K562 (cell line): Measurements from ENCODE around the gene FAM193A. TPM values are rescaled to one million over a fixed set of nuclear protein-coding genes. Genes with fewer than 3 reads are reported as not detected.
A peak's percentile ranks its signal among the peaks of the same experiment; 100 is the strongest.

Experiments
- ATAC-seq: fragments of 200-7000 bp; cut with Tn5 transposase; 3 replicates; pipeline ENCODE4 v1.9.1; 2020; ENCODE audit warnings: moderate library complexity
- BruUV-seq: library from RNA; stranded (reverse); fragments of 400-500 nt; replicated peaks from 2 replicates; lab custom pipeline; 2021; lab: Mats Ljungman, UMichigan
- CTCF ChIA-PET: fragments of 300-600 bp; formaldehyde crosslinking; extraction: SDS; loops from one replicate; lab custom pipeline; 2021; ENCODE audit warnings: low intra/inter-chr PET ratio; lab: Yijun Ruan, JAX
- POLR2A ChIA-PET: fragments of 300-600, 350-650 bp; sonication (Branson Sonifier 250); formaldehyde crosslinking; extraction: SDS; loops from one replicate; lab custom pipeline; 2021; ENCODE audit warnings: antibody characterized with exemption, inconsistent platforms; lab: Yijun Ruan, JAX
- DNase-seq, 4 experiments: peaks; one replicate each; pipeline versions ENCODE4 v3.0.0 to v3.0.0-alpha.2; 2011 to 2018; ENCODE audit warnings: low spot score in 3 of 4, mixed read lengths in 3 of 4; ENCODE audit errors: extremely low read depth in 1 of 4
- FAIRE-seq: peaks from 2 replicates; lab custom pipeline; 2011; peaks lifted over from hg19 to GRCh38; lab: Jason Lieb, UNC
- H2AFZ ChIP-seq: 2 replicates; pipeline ENCODE4 v1.6.0; 2011; ENCODE audit warnings: low read depth, low read length, control low read depth, inconsistent platforms
- H3K27ac ChIP-seq: fragments of 200-600 bp; 3 replicates; pipeline ENCODE4 v1.8.0; 2011; ENCODE audit warnings: low read depth, mild to moderate bottlenecking, control low read depth, inconsistent platforms, low read length, moderate library complexity, mixed read lengths; ENCODE audit errors: extremely low read depth
- H3K27me3 ChIP-seq, 2 experiments: fragments of 300-600 bp in 1 of 2; 2 replicates in 1 of 2; 3 replicates in 1 of 2; pipeline versions ENCODE4 v1.6.0 to v1.8.0; 2011; ENCODE audit warnings: inconsistent platforms in 2 of 2, low read length in 2 of 2, mild to moderate bottlenecking in 1 of 2, mixed read lengths in 1 of 2, moderate library complexity in 1 of 2; ENCODE audit not compliant: control insufficient read depth in 2 of 2, insufficient read depth in 2 of 2
- H3K36me3 ChIP-seq: fragments of 300-600 bp; 3 replicates; pipeline ENCODE4 v1.8.0; 2011; ENCODE audit warnings: mild to moderate bottlenecking, low read length, inconsistent platforms; ENCODE audit not compliant: control insufficient read depth, insufficient read depth
- H3K4me1 ChIP-seq, 2 experiments: fragments of 200-600 bp in 1 of 2; replicated peaks in 1 of 2; 2 replicates in 1 of 2; 3 replicates in 1 of 2; pipeline versions ENCODE4 v1.5.1 to v1.8.0; 2011; ENCODE audit warnings: inconsistent platforms in 2 of 2, low read length in 2 of 2, mild to moderate bottlenecking in 1 of 2, mixed read lengths in 1 of 2, moderate library complexity in 1 of 2; ENCODE audit not compliant: control insufficient read depth in 2 of 2, insufficient read depth in 2 of 2
- H3K4me2 ChIP-seq: 2 replicates; pipeline ENCODE4 v1.6.1; 2011; ENCODE audit warnings: low read length, control low read depth, inconsistent platforms, mixed read lengths; ENCODE audit not compliant: insufficient read depth
- H3K4me3 ChIP-seq: fragments of 200-600 bp; sonication (generic), shearing (Covaris generic); 2 replicates; pipeline ENCODE4 v1.5.1; 2016; ENCODE audit warnings: control low read depth, inconsistent platforms
- H3K79me2 ChIP-seq: fragments of 200-600 bp; 3 replicates; pipeline ENCODE4 v1.8.0; 2011; ENCODE audit warnings: low read length, inconsistent platforms; ENCODE audit not compliant: control insufficient read depth, insufficient read depth
- H3K9ac ChIP-seq, 2 experiments: 2 replicates each; pipeline versions ENCODE4 v1.6.0 to v1.6.1; 2011; ENCODE audit warnings: low read depth in 2 of 2, low read length in 2 of 2, control low read depth in 1 of 2, inconsistent platforms in 1 of 2, mild to moderate bottlenecking in 1 of 2, mixed read lengths in 1 of 2; ENCODE audit not compliant: insufficient read depth in 1 of 2
- H3K9me1 ChIP-seq: one replicate; pipeline ENCODE4 v1.6.0; 2011; ENCODE audit warnings: inconsistent platforms, mild to moderate bottlenecking, low read length, moderate library complexity; ENCODE audit not compliant: control insufficient read depth, insufficient read depth
- H3K9me3 ChIP-seq: replicated peaks from 2 replicates; pipeline ENCODE4 v1.5.1; 2011; ENCODE audit warnings: low read depth, low read length, inconsistent platforms; ENCODE audit not compliant: control insufficient read depth, insufficient read depth
- H4K20me1 ChIP-seq: replicated peaks from 2 replicates; pipeline ENCODE4 v1.6.1; 2011; ENCODE audit warnings: low read length, inconsistent platforms, mixed read lengths; ENCODE audit not compliant: control insufficient read depth, insufficient read depth
- CEBPB ChIP-seq: fragments of 450-650 bp; IDR thresholded peaks from 2 replicates; pipeline ENCODE4 v1.6.1; 2016; ENCODE audit warnings: missing genetic modification characterization, missing compliant biosample characterization
- CEBPG ChIP-seq, 3 experiments: fragments of 200-800 bp in 1 of 3; sonication (Bioruptor generic) in 1 of 3; sonication (generic) in 1 of 3; formaldehyde crosslinking in 1 of 3; IDR thresholded peaks in 2 of 3; conservative IDR thresholded peaks in 1 of 3; 2 replicates each; pipeline versions ENCODE4 v1.6.1 to v1.8.0; 2016 to 2022; ENCODE audit warnings: missing compliant biosample characterization in 2 of 3, missing genetic modification characterization in 2 of 3, mild to moderate bottlenecking in 1 of 3, missing genetic modification reagents in 1 of 3
- ID3 ChIP-seq, 2 experiments: fragments of 250-450 bp in 1 of 2; fragments of 450-650 bp in 1 of 2; sonication (Bioruptor Pico) in 1 of 2; IDR thresholded peaks; 2 replicates each; pipeline versions ENCODE4 v1.6.1 to v1.8.0; 2016 to 2021; ENCODE audit warnings: mild to moderate bottlenecking in 2 of 2, moderate library complexity in 2 of 2, missing compliant biosample characterization in 1 of 2, missing genetic modification characterization in 1 of 2
- NCOA4 ChIP-seq: fragments of 450-650 bp; IDR thresholded peaks from 2 replicates; pipeline ENCODE4 v1.6.1; 2018; ENCODE audit warnings: mild to moderate bottlenecking; ENCODE audit not compliant: partially characterized antibody
- ZNF174 ChIP-seq: fragments of 250-450 bp; sonication (Bioruptor Pico); IDR thresholded peaks from 2 replicates; pipeline ENCODE4 v1.4.0; 2020; ENCODE audit warnings: mild to moderate bottlenecking
- WGBS: fragments of 100-300 bp; shearing (Covaris generic); methylation state at CpG from one replicate; pipeline ENCODE4 v1.1.6; 2016; ENCODE audit warnings: low coverage, mixed read lengths; ENCODE audit not compliant: insufficient coverage; ENCODE audit errors: missing lambda C conversion rate; 5-methylcytosine and 5-hydroxymethylcytosine counted together
- in situ Hi-C: fragments of 300-500 bp; cut with MboI; formaldehyde crosslinking; loops from 4 replicates; pipeline ENCODE4 v1.15.0; 2018; ENCODE audit warnings: inconsistent platforms, mixed read lengths
- intact Hi-C: fragments of 100-400 bp; cut with micrococcal nuclease; formaldehyde crosslinking; loops from 2 replicates; pipeline ENCODE4 v1.14.2; 2022
- polyA plus RNA-seq, 8 experiments: library from polyadenylated mRNA; depleted of rRNA in 4 of 8; stranded (reverse) in 5 of 8; unstranded in 3 of 8; fragments of >200 nt; fragmentation: Nextera tagmentation in 2 of 8; fragmentation: Illumina TruSeq in 1 of 8; extraction: Ambion mirVana in 2 of 8; extraction: Trizol in 1 of 8; gene quantifications; 2 replicates each; pipeline versions ENCODE4 v1.2.1 to v1.2.3, GENCODE V29; 2011 to 2014; ENCODE audit warnings: inconsistent platforms in 1 of 8, missing spikeins in 1 of 8
- total RNA-seq, 7 experiments: library from RNA; depleted of rRNA in 6 of 7; stranded (reverse); fragments of >200 nt in 6 of 7; fragmentation: Illumina TruSeq in 2 of 7; extraction: Trizol in 2 of 7; gene quantifications; 2 replicates each; pipeline versions ENCODE4 v1.2.1 to v1.2.3, GENCODE V29; 2011 to 2021; ENCODE audit warnings: low replicate concordance in 1 of 7

The FAM193A gene
- total and polyA plus RNA-seq, 9 of the 15 experiments (the other 6 are each of a cell fraction or from before 2014, with no cell fraction given): 0.46 to 24.6 (median 9.6) TPM

GRCh38 chr4:2615821-2616220, 79.4 kb downstream of the FAM193A start:
- no peak overlapping the region for H2AFZ ChIP-seq
- TF ChIP-seq CEBPG (CRISPR knock-in tag; IDR thresholded peaks at IDR 0.05): peak; percentile 43; the same call in 1 of the 2 replicates
- TF ChIP-seq CEBPG (tag; conservative IDR thresholded peaks at IDR 0.05 in 1 of 2, IDR thresholded peaks at IDR 0.05 in 1 of 2): no peak
- TF ChIP-seq ZNF174 (CRISPR knock-in tag): no peak
- TF ChIP-seq NCOA4: no peak
- TF ChIP-seq CEBPB (tag): peak; percentile 60; the same call in 1 of the 2 replicates
- TF ChIP-seq ID3 (CRISPR knock-in tag; IDR thresholded peaks at IDR 0.05): no peak
- no peak for TF ChIP-seq ID3 (tag; IDR thresholded peaks at IDR 0.05)
- TF ChIP-seq, all 486 proteins: peak for 2
- BruUV-seq: no TSS peak

More at GRCh38 chr4:2615821-2616220, 79.4 kb downstream of the FAM193A start:
- peaks cover 16% of the 10 kb centered on the region for H4K20me1 ChIP-seq
- no peaks in the 10 kb centered on the region for H3K9me3 ChIP-seq
- H3K4me3 ChIP-seq: no peak overlapping the region
- no peaks in the 10 kb centered on the region for H3K27me3 ChIP-seq
- CTCF ChIA-PET: no interaction called here
- no peak overlapping the region for H3K4me2 ChIP-seq
- POLR2A ChIA-PET: interaction anchor here (0.7 kb wide), 1 partner anchor 12 kb away, joined by 5 read pairs; no protein-coding TSS in a partner anchor
- H3K9ac ChIP-seq: no peak overlapping the region
- peaks cover 1 to 6% of the 10 kb centered on the region in 2 experiments; a peak in 2 of 5 replicates for H3K4me1 ChIP-seq
- peaks cover 85% of the 10 kb centered on the region for H3K79me2 ChIP-seq
- FAIRE-seq: no peak
- H3K9me1 ChIP-seq: no peaks in the 10 kb centered on the region
- no peak for DNase-seq
- in situ Hi-C loops (no loop called here), intact Hi-C loops (no loop called here)
- no peak for ATAC-seq
- H3K36me3 ChIP-seq: no peaks in the 10 kb centered on the region
- H3K27ac ChIP-seq: no peak overlapping the region
- WGBS: 96% methylated on average over 14 of the region's 14 CpGs
